Stimulated activated CD4-positive, alpha-beta T cell treated with anti-CD3 and anti-CD28 coated beads, Interleukin-4, amount 100 ng/mL, for 24 hours (primary cell): ENCODE results near the gene TRPV5.

Experiments
- DNase-seq: peaks from one replicate; pipeline ENCODE4 v3.0.0-alpha.2; 2020

Gene TRPV5

DNA sequence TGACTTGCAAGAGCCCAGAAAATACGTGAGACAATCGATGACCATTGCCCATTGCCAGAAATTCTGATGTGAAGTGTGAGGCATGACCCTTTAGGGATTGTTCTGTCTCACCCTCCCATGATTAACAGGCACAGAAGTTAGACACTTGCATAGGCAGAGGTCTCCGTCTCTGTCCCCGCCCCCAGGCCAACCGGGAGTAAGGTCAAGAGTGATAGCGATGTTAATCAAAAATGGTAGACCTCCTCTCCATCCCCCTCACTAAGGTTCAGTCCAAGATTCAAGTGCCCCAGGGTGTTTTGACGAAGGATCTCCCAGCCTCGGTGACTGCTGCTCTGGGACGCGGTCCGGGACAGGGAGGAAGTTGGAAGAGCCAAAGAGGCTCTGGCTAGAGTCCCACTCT is 25.3 kb downstream of the TRPV5 start:
- no peak for DNase-seq

- DNase-seq = no peak
Observed at GRCh38 chr7:142906643-142907042, 26.9 kb downstream of the TRPV5 start.

- DNase-seq = no peak
Observed at GRCh38 chr7:142905759-142906158, 27.8 kb downstream of the TRPV5 start.

DNA sequence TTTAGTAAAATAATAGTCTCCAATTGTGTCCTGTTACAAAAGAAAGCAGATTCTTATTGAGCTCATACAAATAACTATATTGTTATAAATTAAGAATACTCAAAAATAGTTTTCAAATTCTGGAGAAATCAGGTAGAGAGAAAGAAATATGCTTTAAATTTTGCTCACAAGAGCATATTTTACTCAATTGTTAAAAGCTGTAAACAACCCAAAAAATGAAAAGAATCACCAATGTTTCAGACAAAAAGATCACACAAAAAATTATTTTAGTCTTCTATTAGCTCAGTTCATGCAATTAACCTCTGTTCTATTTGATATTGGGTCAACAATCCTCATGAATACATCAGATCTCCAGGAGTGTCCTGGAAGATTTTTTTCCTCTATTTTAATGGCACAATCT is 29.4 kb downstream of the TRPV5 start:
- no peak for DNase-seq

DNA sequence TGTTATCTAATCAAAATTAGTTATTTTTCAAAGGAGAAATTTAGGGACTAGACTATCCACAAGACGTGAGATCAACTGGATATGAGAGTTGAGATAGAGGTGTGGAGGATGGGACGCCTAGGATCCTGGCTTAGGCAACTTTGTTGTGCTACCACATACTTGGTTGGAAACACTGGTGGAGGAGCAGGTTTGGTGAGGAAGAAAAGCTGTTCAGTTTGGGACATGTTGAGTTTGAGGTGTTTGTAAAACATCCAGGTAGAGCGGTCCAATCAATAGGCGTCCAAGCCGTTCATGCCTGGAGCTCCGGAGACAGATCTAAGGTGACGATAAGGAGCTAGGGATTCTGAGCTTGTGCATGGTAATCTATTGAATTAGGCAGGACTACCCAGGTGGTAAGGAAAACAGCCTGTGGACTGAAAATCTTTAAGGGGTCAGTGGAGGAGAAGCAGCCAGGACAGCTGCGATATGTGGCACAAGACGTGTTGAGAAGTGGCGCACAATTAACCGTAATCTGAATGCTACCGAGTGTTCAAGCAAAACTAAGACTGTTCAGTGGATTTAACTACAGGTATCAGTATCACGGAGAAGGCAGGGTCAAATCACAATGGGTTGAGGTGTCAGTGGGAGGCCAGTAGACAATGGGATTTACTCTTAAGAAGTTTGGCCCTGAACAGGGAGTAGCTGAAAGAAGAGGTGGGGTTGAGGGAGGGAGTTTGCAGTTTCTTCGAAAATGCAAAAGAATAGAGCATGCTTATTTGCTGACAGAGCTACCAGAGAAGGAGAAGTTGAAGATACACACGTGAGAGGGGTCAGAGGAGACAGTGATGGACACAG is 31.9 kb downstream of the TRPV5 start:
- DNase-seq = no peak

DNA sequence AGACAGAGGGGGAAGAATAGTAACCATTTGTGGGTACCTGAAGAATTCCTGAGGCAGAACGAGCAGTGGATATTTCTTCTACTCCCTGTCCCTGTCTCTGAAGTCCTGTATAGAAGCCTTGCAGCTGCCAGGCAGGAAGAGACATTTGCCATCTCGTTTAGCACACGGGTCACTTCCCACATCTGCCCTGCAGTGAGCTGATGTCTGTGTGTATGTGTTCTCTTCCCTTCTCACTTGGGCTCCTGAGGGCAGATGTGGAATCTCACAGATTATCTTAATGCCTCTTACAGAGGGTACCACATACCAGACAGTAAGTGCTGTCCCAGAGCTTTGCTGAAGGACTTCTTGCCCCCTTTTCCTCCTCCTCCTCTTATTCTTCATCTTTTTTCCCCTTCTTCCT is 33.9 kb downstream of the TRPV5 start:
- no peak for DNase-seq

- DNase-seq = no peak
Observed at GRCh38 chr7:142898377-142899170, 35.0 kb downstream of the TRPV5 start.

- no peak for DNase-seq
Observed at GRCh38 chr7:142897691-142898090, 35.9 kb downstream of the TRPV5 start.

- no peak for DNase-seq
Observed at GRCh38 chr7:142896741-142897379, 36.7 kb downstream of the TRPV5 start.

DNA sequence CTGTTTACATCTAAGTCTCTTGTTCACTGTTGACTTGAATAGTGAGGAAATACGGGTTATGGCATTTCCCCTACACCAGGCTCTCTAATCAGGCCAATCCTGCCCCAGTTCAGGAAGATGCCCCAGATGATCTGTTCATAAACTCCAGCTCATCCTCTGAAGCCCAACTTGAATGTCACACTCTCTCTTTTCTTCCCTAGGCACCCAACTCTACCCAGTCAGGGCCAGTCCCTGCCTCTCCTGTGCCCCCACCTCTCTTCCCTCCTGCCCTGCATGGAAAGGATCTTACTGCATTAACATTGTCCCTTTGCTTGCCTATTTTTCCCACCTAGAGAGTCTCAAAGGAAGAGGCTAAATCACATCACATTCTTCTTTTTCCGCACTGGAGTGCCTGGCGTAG is 37.4 kb downstream of the TRPV5 start:
- no peak for DNase-seq

GRCh38 chr7:142894985-142895593 is 38.5 kb downstream of the TRPV5 start:
- DNase-seq = no peak

GRCh38 chr7:142894112-142894984 is 39.2 kb downstream of the TRPV5 start:
- no peak for DNase-seq

DNA sequence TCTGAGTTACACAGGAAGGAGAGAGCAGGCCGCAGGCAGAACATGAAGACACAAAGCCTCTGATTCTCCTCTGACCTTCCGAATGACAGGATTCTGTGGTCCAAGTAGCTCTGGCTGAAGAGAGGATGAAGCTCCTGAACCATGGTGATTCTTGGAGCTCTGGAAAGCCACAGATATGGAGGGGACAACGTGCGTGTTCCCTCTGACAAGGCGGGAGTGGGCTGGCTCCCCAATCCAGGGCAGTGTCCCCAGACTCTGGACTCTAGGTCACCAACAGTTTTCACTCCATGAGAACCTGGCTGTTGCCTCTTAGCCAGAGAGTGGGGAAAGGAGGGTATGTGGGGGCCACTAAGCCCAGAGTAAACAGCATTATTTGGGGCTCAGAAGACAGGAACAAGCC is 40.6 kb downstream of the TRPV5 start:
- no peak for DNase-seq

GRCh38 chr7:142891490-142892082 is 42.0 kb downstream of the TRPV5 start:
- no peak for DNase-seq

GRCh38 chr7:142890874-142891485 is 42.6 kb downstream of the TRPV5 start:
- DNase-seq = no peak

DNA sequence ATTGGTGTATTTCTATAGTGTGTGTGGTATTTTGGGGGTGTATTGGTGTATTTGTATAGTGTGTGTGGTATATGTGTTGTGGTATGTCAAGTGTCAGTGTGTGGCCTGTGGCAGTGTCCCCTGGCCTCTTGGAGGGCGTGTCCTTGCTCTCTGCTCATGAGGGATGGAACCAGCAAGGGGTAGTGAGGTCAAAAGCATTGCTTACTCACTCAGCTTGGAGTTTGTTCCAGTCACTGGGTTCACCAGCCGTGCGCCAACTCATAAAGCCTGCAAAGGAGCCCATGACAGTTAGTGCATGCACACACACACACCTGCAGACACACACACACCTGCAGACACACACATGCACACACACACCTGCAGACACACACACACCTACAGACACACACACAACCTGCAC is 43.7 kb downstream of the TRPV5 start:
- DNase-seq = no peak

DNA sequence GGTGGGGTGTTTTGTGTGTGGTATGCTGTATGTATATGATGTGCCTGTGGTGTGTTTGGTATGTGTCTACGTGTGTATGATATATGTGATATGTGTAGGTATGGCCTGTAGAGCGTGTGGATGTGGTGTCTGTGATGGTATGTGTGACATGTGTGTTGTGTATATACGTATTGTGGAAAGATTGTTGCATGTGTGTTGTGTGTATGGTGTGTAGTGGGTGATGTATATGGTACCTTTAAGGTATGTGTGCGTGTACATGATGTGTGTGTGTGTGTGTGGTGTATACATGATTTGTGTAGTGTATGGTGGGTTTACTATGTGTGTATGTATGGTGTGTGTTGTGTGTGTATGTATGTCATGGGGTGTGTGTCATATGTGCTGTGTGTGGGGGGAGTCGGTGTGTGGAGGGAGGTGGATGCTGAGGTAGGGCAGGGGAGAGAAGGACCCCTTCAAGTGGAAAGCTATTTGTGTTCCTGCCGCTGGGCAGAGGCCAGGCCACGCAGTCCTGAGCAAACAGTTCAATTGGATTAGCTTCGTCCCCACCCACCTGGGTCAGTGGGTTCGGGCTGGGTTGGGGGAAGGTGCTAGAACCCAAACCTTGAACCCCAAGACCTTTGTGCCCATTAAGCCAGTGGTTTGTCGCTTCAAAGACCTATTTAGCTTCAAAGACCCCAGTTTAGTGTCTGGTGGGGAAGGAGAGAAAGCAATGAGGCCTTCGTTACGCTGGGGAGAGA is 46.1 kb downstream of the TRPV5 start:
- no peak for DNase-seq

- no peak for DNase-seq
Observed at GRCh38 chr7:142886866-142887265, 46.7 kb downstream of the TRPV5 start.

DNA sequence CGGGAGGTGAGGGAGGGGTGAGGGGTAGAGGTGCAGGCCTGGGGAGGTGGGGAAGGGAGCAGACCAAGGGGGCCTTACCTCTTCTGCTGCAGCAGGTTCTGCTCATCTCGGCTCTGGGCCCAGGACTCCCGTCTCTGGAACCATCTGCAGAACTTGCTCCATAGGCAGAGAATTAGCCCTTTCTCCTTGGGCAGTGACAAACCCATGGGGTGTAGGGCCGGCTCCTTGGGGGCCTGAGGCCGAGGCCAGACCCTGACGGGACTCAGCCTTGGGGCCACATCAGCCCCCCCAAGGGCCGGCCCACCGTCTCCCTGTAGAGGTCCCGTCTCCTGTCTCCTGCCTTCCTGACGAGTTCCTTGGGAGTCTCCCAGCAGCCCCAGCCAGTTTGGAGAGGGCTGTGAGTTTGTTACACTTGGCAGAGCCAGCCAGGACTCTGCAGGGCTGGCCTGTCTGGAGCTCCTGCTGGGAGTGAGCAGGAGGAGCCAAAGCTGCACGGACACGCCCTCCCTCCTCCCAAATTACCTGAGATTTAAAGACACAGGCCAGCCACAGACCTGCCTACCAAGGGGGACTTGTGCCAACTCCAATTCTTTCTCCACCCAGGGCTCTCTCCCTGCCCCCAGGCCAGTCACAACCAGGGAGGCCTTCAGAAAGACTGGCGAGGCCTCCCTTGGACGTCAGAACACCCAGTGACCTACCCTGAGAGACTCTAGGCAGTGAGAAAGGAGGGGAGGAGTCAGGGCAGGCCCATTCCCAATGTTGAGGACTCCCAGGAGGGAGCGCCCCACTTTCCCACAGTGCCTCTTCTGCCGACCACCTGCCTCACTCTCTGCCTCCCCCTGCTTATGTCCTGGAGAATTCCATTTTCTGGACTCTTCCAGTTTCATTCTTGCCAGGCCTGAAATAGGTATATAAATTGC is 48.0 kb downstream of the TRPV5 start, which contains the start of gene TRPV6:
TRPV6 (minus strand) TSS at position 435 of the 920 bp plus-strand sequence.
- DNase-seq = no peak

- no peak for DNase-seq
Observed at GRCh38 chr7:142884286-142884640, 49.3 kb downstream of the TRPV5 start.
